NCI-H1048 (cell line): Measurements from ENCODE around the gene TAS2R46.
"Not testable (repeated sequence)": the region's sequence is repeated elsewhere in the genome, so short reads cannot be mapped to it uniquely, and the experiment has no call there.

Experiments used
- DNase-seq: peaks from one replicate; lab custom pipeline; 2025; lab: John Stamatoyannopoulos, UW

Gene TAS2R46

GRCh38 chr12:11062194-11062593 lies at the start of gene TAS2R46:
Gene TAS2R46, minus strand, starts transcription at chr12:11062294. Its CDS starts 0 bp downstream, at chr12:11062294.
- DNase-seq, result not testable (repeated sequence)

- not testable (repeated sequence) for DNase-seq
Measured at GRCh38 chr12:11111213-11111612, 49.1 kb upstream of the TAS2R46 start.

GRCh38 chr12:11108862-11109261 lies 46.8 kb upstream of the TAS2R46 start:
- DNase-seq, result no peak

- DNase-seq, result no peak
Measured at GRCh38 chr12:11107719-11108118, 45.6 kb upstream of the TAS2R46 start.

- no peak for DNase-seq
Measured at GRCh38 chr12:11106288-11106687, 44.2 kb upstream of the TAS2R46 start.

GRCh38 chr12:11105546-11105945 lies 43.5 kb upstream of the TAS2R46 start:
- no peak for DNase-seq

- DNase-seq, result not testable (repeated sequence)
Measured at GRCh38 chr12:11094910-11095309, 32.8 kb upstream of the TAS2R46 start.

- DNase-seq, result no peak
Measured at GRCh38 chr12:11092128-11092527, 30.0 kb upstream of the TAS2R46 start, which contains the start of gene TAS2R43. Gene TAS2R43, minus strand, starts transcription at chr12:11092313. Its CDS starts 84 bp downstream, at chr12:11092229.

- no peak for DNase-seq
Measured at GRCh38 chr12:11089246-11089645, 27.2 kb upstream of the TAS2R46 start.

- no peak for DNase-seq
Measured at GRCh38 chr12:11085419-11085818, 23.3 kb upstream of the TAS2R46 start.

GRCh38 chr12:11081987-11082386 lies 19.9 kb upstream of the TAS2R46 start:
- DNase-seq, result no peak

- no peak for DNase-seq
Measured at GRCh38 chr12:11078246-11078645, 16.2 kb upstream of the TAS2R46 start.

GRCh38 chr12:11075642-11076041 lies 13.5 kb upstream of the TAS2R46 start:
- DNase-seq, result no peak

GRCh38 chr12:11071414-11071813 lies 9.3 kb upstream of the TAS2R46 start:
- DNase-seq, result no peak

- DNase-seq, result no peak
Measured at GRCh38 chr12:11070999-11071398, 8.9 kb upstream of the TAS2R46 start.

GRCh38 chr12:11069854-11070365 lies 7.8 kb upstream of the TAS2R46 start:
- DNase-seq, result no peak

GRCh38 chr12:11067514-11067913 lies 5.4 kb upstream of the TAS2R46 start:
- DNase-seq, result no peak

- no peak for DNase-seq
Measured at GRCh38 chr12:11059784-11060183, 2.3 kb downstream of the TAS2R46 start.

GRCh38 chr12:11059041-11059440 lies 3.1 kb downstream of the TAS2R46 start:
- DNase-seq, result no peak

- DNase-seq, result no peak
Measured at GRCh38 chr12:11055306-11055705, 6.8 kb downstream of the TAS2R46 start.

- DNase-seq, result not testable (repeated sequence)
Measured at GRCh38 chr12:11049806-11050531, 12.1 kb downstream of the TAS2R46 start.

GRCh38 chr12:11041366-11041765 lies 20.7 kb downstream of the TAS2R46 start:
- DNase-seq, result not testable (repeated sequence)

- DNase-seq, result no peak
Measured at GRCh38 chr12:11040162-11040561, 21.9 kb downstream of the TAS2R46 start.

GRCh38 chr12:11039171-11039570 lies 22.9 kb downstream of the TAS2R46 start:
- DNase-seq, result no peak
